ENCODE results near the gene ADH1B.

- TF ChIP-seq CTCF (IDR thresholded peaks at IDR 0.05) = no peak
- TF ChIP-seq POLR2A (IDR thresholded peaks at IDR 0.05) = no peak
- TF ChIP-seq POLR2AphosphoS5 (IDR thresholded peaks at IDR 0.05) = no peak
These were observed 35.8 kb upstream of the ADH1B start for GRCh38 chr4:99356992-99357391.

Measured in suprapubic skin (tissue), 4 donors.